CD14-positive monocyte (primary cell): ENCODE data around the gene SBF2. TPM values are rescaled to one million over a fixed set of nuclear protein-coding genes. Genes with fewer than 3 reads are reported as not detected.

Source experiments
- DNase-seq, 3 donors: peaks; one replicate each; pipeline ENCODE4 v3.0.0-alpha.2; 2011 to 2022
- H2AFZ ChIP-seq: 2 replicates; pipeline ENCODE4 v1.6.0; 2012; ENCODE audit warnings: mild to moderate bottlenecking, low read depth, low read length, inconsistent platforms; ENCODE audit not compliant: insufficient read depth, poor library complexity, severe bottlenecking
- H3K27ac ChIP-seq, 2 donors: 1 replicate in 1 of 2; 2 replicates in 1 of 2; pipeline ENCODE4 v1.5.1; 2012 to 2013; ENCODE audit warnings: low read length in 2 of 2, control low read depth in 1 of 2, inconsistent platforms in 1 of 2, low read depth in 1 of 2, mild to moderate bottlenecking in 1 of 2
- H3K27me3 ChIP-seq, 2 donors: one replicate each; pipeline versions ENCODE4 v1.6.0 to v1.6.1; 2011 to 2013; ENCODE audit warnings: low read length in 2 of 2; ENCODE audit not compliant: control insufficient read depth in 2 of 2, insufficient read depth in 2 of 2
- H3K36me3 ChIP-seq, 2 donors: replicated peaks in 1 of 2; 1 replicate in 1 of 2; 2 replicates in 1 of 2; pipeline versions ENCODE4 v1.5.1 to v1.6.1; 2012 to 2013; ENCODE audit warnings: low read length in 2 of 2, control low read depth in 1 of 2, inconsistent platforms in 1 of 2, mild to moderate bottlenecking in 1 of 2; ENCODE audit not compliant: insufficient read depth in 2 of 2, control insufficient read depth in 1 of 2
- H3K4me1 ChIP-seq, 2 donors: 1 replicate in 1 of 2; 2 replicates in 1 of 2; pipeline versions ENCODE4 v1.5.1 to v1.6.1; 2012 to 2013; ENCODE audit warnings: low read length in 2 of 2, control low read depth in 1 of 2, inconsistent platforms in 1 of 2, mild to moderate bottlenecking in 1 of 2, moderate library complexity in 1 of 2; ENCODE audit not compliant: insufficient read depth in 2 of 2, control insufficient read depth in 1 of 2
- H3K4me2 ChIP-seq: replicated peaks from 2 replicates; pipeline ENCODE3; 2012; ENCODE audit warnings: low read length, moderate library complexity, mild to moderate bottlenecking; ENCODE audit not compliant: poor library complexity, severe bottlenecking; ENCODE audit errors: extremely low read depth
- H3K4me3 ChIP-seq, 3 experiments: fragments of 200-600 bp in 1 of 3; sonication (generic) in 1 of 3; replicated peaks in 1 of 3; 1 replicate in 2 of 3; 2 replicates in 1 of 3; pipeline ENCODE4 v1.5.1; 2011 to 2013; ENCODE audit warnings: low read length in 3 of 3, mild to moderate bottlenecking in 3 of 3, control low read depth in 2 of 3, low read depth in 2 of 3, inconsistent platforms in 1 of 3, moderate library complexity in 1 of 3
- H3K79me2 ChIP-seq: 2 replicates; pipeline ENCODE4 v1.6.0; 2012; ENCODE audit warnings: mild to moderate bottlenecking, control low read depth, inconsistent platforms, low read length, moderate library complexity; ENCODE audit not compliant: insufficient read depth
- H3K9ac ChIP-seq: 2 replicates; pipeline ENCODE4 v1.6.0; 2017; ENCODE audit warnings: low read length, mild to moderate bottlenecking; ENCODE audit not compliant: insufficient read depth, poor library complexity, severe bottlenecking
- H3K9me3 ChIP-seq, 2 donors: replicated peaks in 1 of 2; 1 replicate in 1 of 2; 2 replicates in 1 of 2; pipeline versions ENCODE4 v1.5.1 to v1.6.1; 2012 to 2013; ENCODE audit warnings: low read length in 2 of 2, control low read depth in 1 of 2; ENCODE audit not compliant: control insufficient read depth in 1 of 2, insufficient read depth in 1 of 2
- H4K20me1 ChIP-seq: 2 replicates; pipeline ENCODE4 v1.6.0; 2012; ENCODE audit warnings: mild to moderate bottlenecking, low read length, control low read depth, moderate library complexity; ENCODE audit not compliant: insufficient read depth
- H3K27ac Mint-ChIP-seq, 7 donors: one replicate each; pipeline ENCODE4 v1.8.0; 2020; ENCODE audit warnings: mild to moderate bottlenecking in 7 of 7, mixed read lengths in 7 of 7, moderate library complexity in 6 of 7, inconsistent platforms in 2 of 7
- H3K27me3 Mint-ChIP-seq, 3 donors: one replicate each; pipeline ENCODE4 v1.8.0; 2021 to 2022; ENCODE audit warnings: low read depth in 3 of 3, mild to moderate bottlenecking in 3 of 3, mixed read lengths in 3 of 3, moderate library complexity in 3 of 3, inconsistent platforms in 1 of 3
- H3K36me3 Mint-ChIP-seq, 2 donors: one replicate each; pipeline ENCODE4 v1.8.0; 2020; ENCODE audit warnings: mixed read lengths in 2 of 2, inconsistent platforms in 1 of 2, mild to moderate bottlenecking in 1 of 2
- H3K4me1 Mint-ChIP-seq: one replicate; pipeline ENCODE4 v1.8.0; 2020; ENCODE audit warnings: mild to moderate bottlenecking, mixed read lengths
- H3K4me3 Mint-ChIP-seq, 2 donors: one replicate each; pipeline ENCODE4 v1.8.0; 2020; ENCODE audit warnings: mild to moderate bottlenecking in 2 of 2, mixed read lengths in 2 of 2, moderate library complexity in 1 of 2
- H3K9me3 Mint-ChIP-seq, 7 donors: one replicate each; pipeline ENCODE4 v1.8.0; 2020 to 2022; ENCODE audit warnings: mixed read lengths in 7 of 7, mild to moderate bottlenecking in 6 of 7, moderate library complexity in 6 of 7, inconsistent platforms in 2 of 7
- CTCF ChIP-seq: fragments of 200-600 bp; IDR thresholded peaks from one replicate; pipeline ENCODE4 v1.8.0; 2022; ENCODE audit warnings: antibody characterized with exemption, mild to moderate bottlenecking
- WGBS: methylation state at CpG from one replicate; pipeline ENCODE4 v1.1.5; 2013; ENCODE audit warnings: missing lambda C conversion rate; ENCODE audit not compliant: insufficient coverage; 5-methylcytosine and 5-hydroxymethylcytosine counted together
- intact Hi-C, 2 donors: fragments of 100-400 bp; cut with micrococcal nuclease; formaldehyde crosslinking; loops; one replicate each; pipeline versions ENCODE4 v1.15.0 to v1.15.1; 2023
- polyA plus RNA-seq, 3 donors: library from polyadenylated mRNA; depleted of rRNA in 1 of 3; unstranded in 2 of 3; stranded (reverse) in 1 of 3; fragments of 300-500 nt in 2 of 3; fragments of >200 nt in 1 of 3; fragmentation: Illumina TruSeq in 2 of 3; gene quantifications; 1 replicate in 2 of 3; 2 replicates in 1 of 3; pipeline ENCODE4 v1.2.3, GENCODE V29; 2012 to 2021

Gene SBF2
- polyA plus RNA-seq, 3 donors: 8.9 to 30.7 (median 16.4) TPM

- H3K27ac Mint-ChIP-seq: peak overlapping the region in 1 of 7 donors; percentile 27
- H3K9ac ChIP-seq: no peak overlapping the region
- 0% methylated on average over 1 of the region's 4 CpGs for WGBS
- H3K36me3 ChIP-seq: peaks cover 0 to 13% of the 10 kb centered on the region in 2 donors
- no peak overlapping the region for H2AFZ ChIP-seq
- H3K4me1 Mint-ChIP-seq: no peaks in the 10 kb centered on the region
- H3K4me3 ChIP-seq: no peak overlapping the region
- intact Hi-C loops: no loop called here
- no peak overlapping the region for H3K4me2 ChIP-seq
- no peak overlapping the region for H3K27ac ChIP-seq
- peaks cover 0 to 4% (median 0%) of the 10 kb centered on the region in 7 donors for H3K9me3 Mint-ChIP-seq
- H3K27me3 ChIP-seq: no peaks in the 10 kb centered on the region
- no peaks in the 10 kb centered on the region for H3K9me3 ChIP-seq
- H3K4me1 ChIP-seq: no peaks in the 10 kb centered on the region
- H3K4me3 Mint-ChIP-seq: no peak overlapping the region
- H3K36me3 Mint-ChIP-seq: peaks cover 21 to 28% of the 10 kb centered on the region in 2 donors
- no peak for TF ChIP-seq CTCF
- H4K20me1 ChIP-seq: no peaks in the 10 kb centered on the region
- peaks cover 0 to 2% (median 0%) of the 10 kb centered on the region in 3 donors for H3K27me3 Mint-ChIP-seq
- H3K79me2 ChIP-seq: no peaks in the 10 kb centered on the region
- DNase-seq: no peak
Observed at GRCh38 chr11:9769621-9770020, 524.4 kb downstream of the SBF2 start.

GRCh38 chr11:9765320-9766101, 528.5 kb downstream of the SBF2 start:
- Histone ChIP-seq H2AFZ (no peak overlapping the region), H3K36me3 (no peaks in the 10 kb centered on the region), H3K9me3 (no peaks in the 10 kb centered on the region), H3K27ac (no peak overlapping the region), H3K4me2 (no peak overlapping the region), H3K4me1 (no peaks in the 10 kb centered on the region), H3K27me3 (no peaks in the 10 kb centered on the region), H3K79me2 (no peaks in the 10 kb centered on the region), H4K20me1 (no peaks in the 10 kb centered on the region), H3K9ac (no peak overlapping the region), H3K4me3 (no peak overlapping the region)
- intact Hi-C loops: no loop called here
- Mint-ChIP-seq H3K27me3 (peaks cover 0 to 2% (median 0%) of the 10 kb centered on the region in 3 donors), H3K27ac (peak overlapping the region in 3 of 7 donors; percentile 12 to 43 (median 39)), H3K36me3 (peaks cover 6 to 8% of the 10 kb centered on the region in 2 donors), H3K9me3 (peaks cover 0 to 4% (median 0%) of the 10 kb centered on the region in 7 donors), H3K4me1 (peaks cover under 1% of the 10 kb centered on the region), H3K4me3 (no peak overlapping the region)
- TF ChIP-seq CTCF: no peak
- 95% methylated on average over 4 of the region's 5 CpGs for WGBS
- no peak for DNase-seq
